OCI-LY3 (cell line): Measurements from ENCODE around the gene CCDC9B.

ENCODE experiments used
- CTCF ChIP-seq: fragments of 200-600, 300-600 bp; sonication (generic); IDR thresholded peaks from 2 replicates; pipeline ENCODE4 v1.5.1; 2014; ENCODE audit warnings: antibody characterized with exemption, low read length, low read depth
- EZH2phosphoT487 ChIP-seq: fragments of 200-600 bp; shearing (Covaris generic); IDR thresholded peaks from 2 replicates; pipeline ENCODE4 v1.6.1; 2018; ENCODE audit warnings: antibody characterized with exemption, mixed run types, low read depth

- TF ChIP-seq CTCF (no peak), EZH2phosphoT487 (no peak)
Measured at GRCh38 chr15:40342416-40343320, 1.9 kb upstream of the CCDC9B start.
